Fibroblast of lung (primary cell): Measurements from ENCODE around the gene TRIM46. TPM values are rescaled to one million over a fixed set of nuclear protein-coding genes. Genes with fewer than 3 reads are reported as not detected.

Experiments
- DNase-seq, 2 donors: peaks; one replicate each; pipeline versions ENCODE4 v3.0.0 to v3.0.0-alpha.2; 2010; ENCODE audit warnings: low read depth in 2 of 2
- H2AFZ ChIP-seq: 2 replicates; pipeline ENCODE4 v1.5.1; 2012; ENCODE audit warnings: low read length, control low read depth, inconsistent platforms
- H3K27ac ChIP-seq: 2 replicates; pipeline ENCODE4 v1.5.1; 2011; ENCODE audit warnings: low read length, control low read depth; ENCODE audit not compliant: insufficient read depth
- H3K27me3 ChIP-seq: 2 replicates; pipeline ENCODE4 v1.5.1; 2011; ENCODE audit warnings: mild to moderate bottlenecking, low read length; ENCODE audit not compliant: control insufficient read depth, insufficient read depth
- H3K36me3 ChIP-seq: 2 replicates; pipeline ENCODE4 v1.5.1; 2011; ENCODE audit warnings: low read length; ENCODE audit not compliant: control insufficient read depth, insufficient read depth
- H3K4me1 ChIP-seq: 2 replicates; pipeline ENCODE4 v1.5.1; 2011; ENCODE audit warnings: low read length; ENCODE audit not compliant: control insufficient read depth, insufficient read depth; ENCODE audit errors: extremely low read depth
- H3K4me2 ChIP-seq: 2 replicates; pipeline ENCODE4 v1.5.1; 2011; ENCODE audit warnings: low read length, control low read depth; ENCODE audit not compliant: insufficient read depth; ENCODE audit errors: extremely low read depth
- H3K4me3 ChIP-seq, 4 experiments: fragments of 200-600 bp in 1 of 4; sonication (generic) in 1 of 4; replicated peaks in 1 of 4; 2 replicates each; pipeline ENCODE4 v1.5.1; 2011 to 2016; ENCODE audit warnings: low read length in 4 of 4, low read depth in 3 of 4, mild to moderate bottlenecking in 3 of 4, control low read depth in 2 of 4, inconsistent platforms in 1 of 4, mixed read lengths in 1 of 4; ENCODE audit not compliant: insufficient read depth in 1 of 4; ENCODE audit errors: control extremely low read depth in 1 of 4
- H3K79me2 ChIP-seq: 2 replicates; pipeline ENCODE4 v1.5.1; 2012; ENCODE audit warnings: mild to moderate bottlenecking, low read length, inconsistent platforms; ENCODE audit not compliant: control insufficient read depth, insufficient read depth
- H3K9ac ChIP-seq: 2 replicates; pipeline ENCODE4 v1.5.1; 2011; ENCODE audit warnings: mild to moderate bottlenecking, low read length, control low read depth; ENCODE audit not compliant: insufficient read depth
- H3K9me3 ChIP-seq: 2 replicates; pipeline ENCODE4 v1.5.1; 2012; ENCODE audit warnings: low read depth, low read length; ENCODE audit not compliant: control insufficient read depth, insufficient read depth
- H4K20me1 ChIP-seq: 2 replicates; pipeline ENCODE4 v1.5.1; 2011; ENCODE audit warnings: low read length; ENCODE audit not compliant: control insufficient read depth, insufficient read depth; ENCODE audit errors: extremely low read depth
- CTCF ChIP-seq, 2 donors: IDR thresholded peaks in 1 of 2; conservative IDR thresholded peaks in 1 of 2; 1 replicate in 1 of 2; 2 replicates in 1 of 2; pipeline ENCODE4 v1.5.1; 2011 to 2012; ENCODE audit warnings: low read length in 2 of 2, control low read depth in 1 of 2, inconsistent platforms in 1 of 2, low read depth in 1 of 2, mild to moderate bottlenecking in 1 of 2
- EZH2 ChIP-seq: IDR thresholded peaks from 2 replicates; pipeline ENCODE4 v1.5.1; 2012; ENCODE audit warnings: low read length, control low read depth, mild to moderate bottlenecking; ENCODE audit errors: missing control alignments
- polyA plus RNA-seq, 2 donors: library from polyadenylated mRNA; depleted of rRNA in 1 of 2; stranded (reverse) in 1 of 2; unstranded in 1 of 2; fragments of >200 nt; gene quantifications; 2 replicates each; pipeline ENCODE4 v1.2.1, GENCODE V29; 2011 to 2012; ENCODE audit warnings: missing spikeins in 1 of 2
- total RNA-seq: library from RNA; depleted of rRNA; stranded (reverse); fragments of >200 nt; gene quantifications from 2 replicates; pipeline ENCODE4 v1.2.1, GENCODE V29; 2014

Gene TRIM46
- total and polyA plus RNA-seq, 2 donors (not counting 1 experiment from before 2014, with no cell fraction given): 1.9 to 4.0 TPM

- H3K27ac ChIP-seq: no peak overlapping the region
- no peaks in the 10 kb centered on the region for H3K9me3 ChIP-seq
- no peak for TF ChIP-seq CTCF (conservative IDR thresholded peaks at IDR 0.05 in 1 of 2, IDR thresholded peaks at IDR 0.05 in 1 of 2; ENCODE audit: low read depth in 1 of 2, low read length in 2 of 2)
- no peak for TF ChIP-seq EZH2
- DNase-seq: no peak
- H3K4me3 ChIP-seq: no peak overlapping the region
- no peaks in the 10 kb centered on the region for H3K79me2 ChIP-seq
- peaks cover 9% of the 10 kb centered on the region for H3K4me1 ChIP-seq
- no peak overlapping the region for H2AFZ ChIP-seq
- no peaks in the 10 kb centered on the region for H4K20me1 ChIP-seq
- peaks cover 33% of the 10 kb centered on the region for H3K27me3 ChIP-seq
- H3K4me2 ChIP-seq: no peak overlapping the region
- H3K36me3 ChIP-seq: no peaks in the 10 kb centered on the region
- H3K9ac ChIP-seq: no peak overlapping the region
Measured at GRCh38 chr1:155131285-155131684, 42.4 kb upstream of the TRIM46 start.

GRCh38 chr1:155131856-155132255 is 41.8 kb upstream of the TRIM46 start:
- peaks cover 11% of the 10 kb centered on the region for H3K4me1 ChIP-seq
- peaks cover 3% of the 10 kb centered on the region for H3K79me2 ChIP-seq
- peaks cover 27% of the 10 kb centered on the region for H3K27me3 ChIP-seq
- no peaks in the 10 kb centered on the region for H4K20me1 ChIP-seq
- H3K9ac ChIP-seq: no peak overlapping the region
- H3K27ac ChIP-seq: no peak overlapping the region
- no peak overlapping the region for H2AFZ ChIP-seq
- no peak for DNase-seq
- no peak overlapping the region for H3K4me3 ChIP-seq
- no peak overlapping the region for H3K4me2 ChIP-seq
- no peaks in the 10 kb centered on the region for H3K36me3 ChIP-seq
- TF ChIP-seq CTCF (conservative IDR thresholded peaks at IDR 0.05 in 1 of 2, IDR thresholded peaks at IDR 0.05 in 1 of 2; ENCODE audit: low read depth in 1 of 2, low read length in 2 of 2) (no peak), EZH2 (no peak)
- H3K9me3 ChIP-seq: no peaks in the 10 kb centered on the region

- no peaks in the 10 kb centered on the region for H3K36me3 ChIP-seq
- no peak overlapping the region for H3K4me3 ChIP-seq
- no peak for TF ChIP-seq EZH2
- no peak for TF ChIP-seq CTCF (conservative IDR thresholded peaks at IDR 0.05 in 1 of 2, IDR thresholded peaks at IDR 0.05 in 1 of 2; ENCODE audit: low read depth in 1 of 2, low read length in 2 of 2)
- no peaks in the 10 kb centered on the region for H3K9me3 ChIP-seq
- H3K4me2 ChIP-seq: no peak overlapping the region
- no peaks in the 10 kb centered on the region for H4K20me1 ChIP-seq
- no peak for DNase-seq
- H3K27ac ChIP-seq: no peak overlapping the region
- H3K9ac ChIP-seq: no peak overlapping the region
- peaks cover 15% of the 10 kb centered on the region for H3K4me1 ChIP-seq
- peaks cover 13% of the 10 kb centered on the region for H3K79me2 ChIP-seq
- no peak overlapping the region for H2AFZ ChIP-seq
- H3K27me3 ChIP-seq: peaks cover 9% of the 10 kb centered on the region
Measured at GRCh38 chr1:155133799-155134281, 39.8 kb upstream of the TRIM46 start.
